Measurements from ENCODE around the gene TDRD3.

DNA sequence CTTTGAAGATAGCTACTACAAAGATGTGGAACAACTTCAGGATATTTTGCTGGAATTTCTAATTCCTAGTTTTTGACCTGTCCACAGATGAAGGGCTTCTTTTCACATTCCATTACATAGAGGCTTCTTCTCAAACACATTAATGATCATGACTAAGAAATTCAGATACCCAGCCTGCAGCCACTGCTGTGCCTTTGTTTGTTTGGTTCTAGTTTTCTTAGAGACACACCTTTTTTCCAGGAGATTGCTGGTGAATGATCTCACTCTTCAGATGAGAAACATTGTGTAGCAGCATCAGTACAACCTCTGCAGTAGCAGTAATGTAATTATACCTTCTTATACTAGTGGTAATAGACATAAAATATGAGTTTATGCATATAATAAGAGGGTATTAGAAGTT lies 5.0 kb downstream of the TDRD3 start:
- TF ChIP-seq, protein P1, sequence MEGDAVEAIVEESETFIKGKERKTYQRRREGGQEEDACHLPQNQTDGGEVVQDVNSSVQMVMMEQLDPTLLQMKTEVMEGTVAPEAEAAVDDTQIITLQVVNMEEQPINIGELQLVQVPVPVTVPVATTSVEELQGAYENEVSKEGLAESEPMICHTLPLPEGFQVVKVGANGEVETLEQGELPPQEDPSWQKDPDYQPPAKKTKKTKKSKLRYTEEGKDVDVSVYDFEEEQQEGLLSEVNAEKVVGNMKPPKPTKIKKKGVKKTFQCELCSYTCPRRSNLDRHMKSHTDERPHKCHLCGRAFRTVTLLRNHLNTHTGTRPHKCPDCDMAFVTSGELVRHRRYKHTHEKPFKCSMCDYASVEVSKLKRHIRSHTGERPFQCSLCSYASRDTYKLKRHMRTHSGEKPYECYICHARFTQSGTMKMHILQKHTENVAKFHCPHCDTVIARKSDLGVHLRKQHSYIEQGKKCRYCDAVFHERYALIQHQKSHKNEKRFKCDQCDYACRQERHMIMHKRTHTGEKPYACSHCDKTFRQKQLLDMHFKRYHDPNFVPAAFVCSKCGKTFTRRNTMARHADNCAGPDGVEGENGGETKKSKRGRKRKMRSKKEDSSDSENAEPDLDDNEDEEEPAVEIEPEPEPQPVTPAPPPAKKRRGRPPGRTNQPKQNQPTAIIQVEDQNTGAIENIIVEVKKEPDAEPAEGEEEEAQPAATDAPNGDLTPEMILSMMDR (IDR thresholded peaks at IDR 0.05; ENCODE audit: borderline replicate concordance, extremely low read depth, low read length, poor library complexity, severe bottlenecking), result no peak
- no peak for TF ChIP-seq EZH2 (IDR thresholded peaks at IDR 0.05; ENCODE audit: borderline replicate concordance, low read depth, low read length, severe bottlenecking)

Measured in DND-41 (cell line).